Right hindlimb (tissue), 1 donor: ENCODE measurements around the gene ZMYM3.
A peak's percentile ranks its signal among the peaks of the same experiment; 100 is the strongest.

ENCODE experiments used
- DNase-seq: peaks from one replicate; pipeline ENCODE4 v3.0.0-alpha.2; 2018

ZMYM3 gene

GRCh38 chrX:71252221-71252620, 1.7 kb downstream of the ZMYM3 start:
- DNase-seq, result no peak

- DNase-seq, result no peak
These were observed 2.4 kb downstream of the ZMYM3 start for GRCh38 chrX:71251466-71251973.

- DNase-seq, result no peak
These were observed 3.1 kb downstream of the ZMYM3 start for GRCh38 chrX:71250841-71251240.

- DNase-seq, result no peak
These were observed 8.8 kb downstream of the ZMYM3 start for GRCh38 chrX:71245159-71245558.

- DNase-seq, result no peak
These were observed 9.4 kb downstream of the ZMYM3 start for GRCh38 chrX:71244359-71245128.

GRCh38 chrX:71241301-71241700, 12.6 kb downstream of the ZMYM3 start:
- no peak for DNase-seq

GRCh38 chrX:71239781-71240180, 14.2 kb downstream of the ZMYM3 start:
- no peak for DNase-seq

GRCh38 chrX:71236836-71237235, 17.1 kb downstream of the ZMYM3 start:
- no peak for DNase-seq

GRCh38 chrX:71235482-71235881, 18.5 kb downstream of the ZMYM3 start:
- no peak for DNase-seq

- DNase-seq, result no peak
These were observed 25.8 kb downstream of the ZMYM3 start for GRCh38 chrX:71228063-71228642.

GRCh38 chrX:71227370-71228062, 26.4 kb downstream of the ZMYM3 start:
- DNase-seq, result no peak

- no peak for DNase-seq
These were observed 28.3 kb downstream of the ZMYM3 start for GRCh38 chrX:71225676-71226075.

- DNase-seq, result no peak
These were observed 28.9 kb downstream of the ZMYM3 start for GRCh38 chrX:71225009-71225408.

GRCh38 chrX:71224098-71224708, 29.7 kb downstream of the ZMYM3 start:
- DNase-seq, result no peak

- no peak for DNase-seq
These were observed 31.0 kb downstream of the ZMYM3 start, which contains the start of gene GJB1 for GRCh38 chrX:71222929-71223328. Gene GJB1, plus strand, starts transcription at chrX:71223224. Its CDS starts 484 bp downstream, at chrX:71223708.

GRCh38 chrX:71221145-71221544, 32.8 kb downstream of the ZMYM3 start:
- no peak for DNase-seq

- DNase-seq, result no peak
These were observed 36.6 kb downstream of the ZMYM3 start for GRCh38 chrX:71217298-71217697.

- peak; percentile 17 for DNase-seq
These were observed 37.5 kb downstream of the ZMYM3 start for GRCh38 chrX:71216485-71216884.

- DNase-seq, result no peak
These were observed 38.5 kb downstream of the ZMYM3 start for GRCh38 chrX:71215338-71215912.

GRCh38 chrX:71214604-71215337, 39.2 kb downstream of the ZMYM3 start:
- no peak for DNase-seq

GRCh38 chrX:71214152-71214551, 39.8 kb downstream of the ZMYM3 start:
- DNase-seq, result no peak

- no peak for DNase-seq
These were observed 41.4 kb downstream of the ZMYM3 start for GRCh38 chrX:71212536-71212935.
